Measurements from ENCODE around the gene FBXW11.

GRCh38 chr5:171931163-171931562, 75.3 kb downstream of the FBXW11 start:
- no peak for TF ChIP-seq POLR2A (IDR thresholded peaks at IDR 0.05; ENCODE audit: low read length)
- no peak for TF ChIP-seq GATA1 (IDR thresholded peaks at IDR 0.05; ENCODE audit: low read depth, low read length)

All from erythroblast (primary cell).